Breast epithelium (tissue), 4 donors: ENCODE measurements around the gene KIAA0753. TPM values are rescaled to one million over a fixed set of nuclear protein-coding genes. Genes with fewer than 3 reads are reported as not detected.
"Not testable (repeated sequence)": the region's sequence is repeated elsewhere in the genome, so short reads cannot be mapped to it uniquely, and the experiment has no call there.

Experiments used
- DNase-seq, 2 donors: peaks; one replicate each; pipeline ENCODE4 v3.0.0-alpha.2; 2019; ENCODE audit warnings: low spot score in 2 of 2
- H3K27ac ChIP-seq, 2 donors: fragments of 200-600 bp; sonication (generic) in 1 of 2; one replicate each; pipeline ENCODE4 v1.5.1; 2016 to 2019; ENCODE audit warnings: mild to moderate bottlenecking in 1 of 2
- H3K27me3 ChIP-seq, 2 donors: fragments of 200-600 bp; sonication (generic) in 1 of 2; one replicate each; pipeline versions ENCODE4 v1.5.1 to v1.6.0; 2017 to 2019; ENCODE audit warnings: control low read depth in 1 of 2, mild to moderate bottlenecking in 1 of 2
- H3K36me3 ChIP-seq: fragments of 200-600 bp; one replicate; pipeline ENCODE4 v1.5.1; 2019
- H3K4me1 ChIP-seq, 2 donors: fragments of 200-600 bp; sonication (generic); one replicate each; pipeline ENCODE4 v1.5.1; 2016 to 2019; ENCODE audit warnings: control low read depth in 1 of 2
- H3K4me3 ChIP-seq, 3 donors: fragments of 200-600 bp; sonication (generic); 1 replicate in 2 of 3; 2 replicates in 1 of 3; pipeline ENCODE4 v1.5.1; 2016 to 2019; ENCODE audit warnings: mild to moderate bottlenecking in 3 of 3, moderate library complexity in 2 of 3
- H3K9me3 ChIP-seq, 2 donors: fragments of 200-600 bp; sonication (generic) in 1 of 2; one replicate each; pipeline ENCODE4 v1.5.1; 2016 to 2019; ENCODE audit warnings: control low read depth in 1 of 2
- CTCF ChIP-seq, 3 donors: fragments of 450-650 bp; IDR thresholded peaks; one replicate each; pipeline ENCODE4 v1.5.1; 2016 to 2017; ENCODE audit warnings: antibody characterized with exemption in 3 of 3, mild to moderate bottlenecking in 3 of 3, moderate library complexity in 3 of 3
- POLR2A ChIP-seq: fragments of 450-650 bp; IDR thresholded peaks from one replicate; pipeline ENCODE4 v1.6.1; 2016; ENCODE audit warnings: antibody characterized with exemption, mild to moderate bottlenecking, moderate library complexity
- POLR2AphosphoS5 ChIP-seq, 3 donors: sonication (generic); formaldehyde crosslinking; IDR thresholded peaks; one replicate each; pipeline ENCODE4 v1.6.1; 2017; ENCODE audit warnings: antibody characterized with exemption in 3 of 3
- intact Hi-C: fragments of 100-400 bp; cut with DNase I; formaldehyde crosslinking; loops from one replicate; pipeline ENCODE4 v1.15.1; 2023; ENCODE audit warnings: low total_unique reads
- total RNA-seq, 3 donors: library from RNA; depleted of rRNA; stranded (reverse); fragments of >200 nt; gene quantifications; one replicate each; pipeline ENCODE4 v1.1.0, GENCODE V29; 2016

KIAA0753 gene
- total RNA-seq, 3 donors from 2014 or later, result 10.1 to 26.5 (median 25.6) TPM

- H3K9me3 ChIP-seq, result no peaks in the 10 kb centered on the region
- H3K27me3 ChIP-seq, result no peaks in the 10 kb centered on the region
- H3K36me3 ChIP-seq, result no peaks in the 10 kb centered on the region
- H3K27ac ChIP-seq, result no peak overlapping the region
- TF ChIP-seq POLR2AphosphoS5 (IDR thresholded peaks at IDR 0.05) (no peak), POLR2A (no peak), CTCF (IDR thresholded peaks at IDR 0.05) (no peak)
- H3K4me3 ChIP-seq, result no peak overlapping the region
- intact Hi-C loops, result no loop called here
- no peaks in the 10 kb centered on the region for H3K4me1 ChIP-seq
- no peak for DNase-seq
These were observed 20.9 kb upstream of the KIAA0753 start for GRCh38 chr17:6661464-6661848.

- H3K4me3 ChIP-seq, result no peak overlapping the region
- no peaks in the 10 kb centered on the region for H3K27me3 ChIP-seq
- TF ChIP-seq POLR2A, result no peak
- TF ChIP-seq POLR2AphosphoS5 (IDR thresholded peaks at IDR 0.05), result no peak
- no peak for TF ChIP-seq CTCF (IDR thresholded peaks at IDR 0.05)
- H3K36me3 ChIP-seq, result no peaks in the 10 kb centered on the region
- no peaks in the 10 kb centered on the region for H3K4me1 ChIP-seq
- intact Hi-C loops, result no loop called here
- no peaks in the 10 kb centered on the region for H3K9me3 ChIP-seq
- H3K27ac ChIP-seq, result no peak overlapping the region
- peak in 1 of 2 donors; percentile 15 for DNase-seq
These were observed 20.4 kb upstream of the KIAA0753 start for GRCh38 chr17:6660805-6661463.

- Histone ChIP-seq H3K4me3 (no peak overlapping the region), H3K4me1 (no peaks in the 10 kb centered on the region), H3K9me3 (no peaks in the 10 kb centered on the region), H3K27ac (no peak overlapping the region), H3K36me3 (no peaks in the 10 kb centered on the region), H3K27me3 (peaks cover 0 to 3% of the 10 kb centered on the region in 2 donors)
- peak in 1 of 2 donors; percentile 42 for DNase-seq
- TF ChIP-seq CTCF (IDR thresholded peaks at IDR 0.05) (no peak), POLR2A (no peak), POLR2AphosphoS5 (IDR thresholded peaks at IDR 0.05) (no peak)
- intact Hi-C loops, result no loop called here
These were observed 19.6 kb upstream of the KIAA0753 start for GRCh38 chr17:6660101-6660500.

GRCh38 chr17:6658411-6658810, 17.9 kb upstream of the KIAA0753 start:
- H3K9me3 ChIP-seq, H3K4me3 ChIP-seq, H3K4me1 ChIP-seq, H3K27me3 ChIP-seq, intact Hi-C loops, H3K36me3 ChIP-seq, DNase-seq, H3K27ac ChIP-seq: not testable (repeated sequence)

DNA sequence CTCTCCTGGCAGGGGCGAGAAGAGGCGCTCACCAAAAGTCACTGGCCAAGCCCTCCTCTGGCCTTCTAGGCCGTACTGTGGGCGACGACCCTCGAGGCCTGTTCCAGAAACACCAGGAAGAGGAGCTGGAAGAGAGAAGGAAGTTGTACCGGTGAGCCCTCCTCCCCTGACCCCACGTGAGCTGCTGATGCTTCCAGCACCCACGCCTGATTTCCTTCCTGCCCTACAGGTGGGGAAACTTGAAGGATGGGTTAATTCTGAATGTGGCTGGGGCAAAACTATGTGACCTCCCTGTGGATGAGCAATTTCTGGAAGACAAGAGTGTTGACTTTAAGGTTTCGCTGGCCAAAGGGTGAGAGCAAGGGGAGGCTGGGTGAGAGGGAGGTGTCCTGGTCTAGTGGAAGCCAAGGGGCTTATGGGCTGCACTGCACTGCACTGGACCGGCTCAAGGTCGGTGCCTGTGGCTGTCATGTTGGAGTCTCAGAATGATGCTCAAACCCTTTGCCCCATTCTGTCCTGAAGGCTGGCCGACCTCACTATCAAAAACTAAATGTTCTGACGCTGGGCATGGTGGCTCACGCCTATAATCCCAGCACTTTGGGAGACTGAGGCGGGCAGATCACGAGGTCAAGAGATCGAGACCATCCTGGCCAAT, 17.2 kb upstream of the KIAA0753 start:
- no peaks in the 10 kb centered on the region for H3K36me3 ChIP-seq
- H3K4me3 ChIP-seq, result peak overlapping the region in 2 of 3 donors; percentile 41 to 58
- H3K27ac ChIP-seq, result no peak overlapping the region
- peaks cover 0 to 3% of the 10 kb centered on the region in 2 donors for H3K27me3 ChIP-seq
- H3K9me3 ChIP-seq, result no peaks in the 10 kb centered on the region
- DNase-seq, result no peak
- TF ChIP-seq POLR2A, result no peak
- TF ChIP-seq POLR2AphosphoS5 (IDR thresholded peaks at IDR 0.05), result no peak
- TF ChIP-seq CTCF (IDR thresholded peaks at IDR 0.05), result no peak
- intact Hi-C loops, result no loop called here
- peaks cover 0 to 6% of the 10 kb centered on the region in 2 donors for H3K4me1 ChIP-seq

DNA sequence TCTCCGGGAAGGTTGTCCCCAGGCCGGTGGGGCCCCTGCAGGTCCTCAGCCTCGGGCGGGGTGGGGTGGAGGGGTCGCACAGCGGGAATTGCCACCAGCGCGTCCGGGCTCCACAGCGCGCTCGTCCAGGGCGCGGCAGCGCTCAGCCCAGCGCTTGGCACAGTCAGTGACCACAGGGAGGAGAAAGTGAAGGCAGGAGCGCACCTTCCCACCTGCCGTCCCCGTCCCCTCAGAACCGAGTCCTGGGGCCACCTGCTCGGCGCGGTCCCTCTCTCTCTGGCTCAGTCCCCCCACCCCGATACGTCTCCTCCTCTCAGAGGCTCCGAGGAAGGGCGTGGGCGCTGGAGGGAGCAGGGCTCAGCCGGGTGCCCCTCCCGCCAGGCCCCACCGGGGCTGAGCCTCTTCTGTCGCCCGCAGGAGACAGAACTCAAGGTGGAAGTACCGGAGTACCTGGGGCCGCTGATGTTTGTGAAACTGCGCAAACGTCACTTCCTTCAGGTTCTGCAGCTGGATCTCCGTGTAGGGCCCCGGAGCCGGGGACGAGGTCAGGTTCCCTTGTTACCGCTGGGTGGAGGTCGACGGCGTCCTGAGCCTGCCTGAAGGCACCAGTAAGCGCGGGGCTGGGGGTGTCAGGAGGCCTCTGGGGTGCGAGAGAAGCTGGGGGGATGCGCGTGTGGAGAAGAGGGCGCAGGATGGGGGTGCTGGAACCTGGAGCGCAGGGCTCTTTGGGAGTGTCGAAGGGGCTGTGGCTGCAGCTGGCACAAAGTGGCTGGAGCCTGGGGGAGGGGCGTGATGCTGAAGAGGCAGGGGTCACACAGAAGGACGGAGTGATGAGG, 16.5 kb upstream of the KIAA0753 start:
- H3K27me3 ChIP-seq, H3K27ac ChIP-seq, H3K36me3 ChIP-seq, H3K9me3 ChIP-seq, H3K4me1 ChIP-seq, DNase-seq, intact Hi-C loops: not testable (repeated sequence)
- H3K4me3 ChIP-seq, result peak overlapping the region in 2 of 3 donors; percentile 41 to 58

DNA sequence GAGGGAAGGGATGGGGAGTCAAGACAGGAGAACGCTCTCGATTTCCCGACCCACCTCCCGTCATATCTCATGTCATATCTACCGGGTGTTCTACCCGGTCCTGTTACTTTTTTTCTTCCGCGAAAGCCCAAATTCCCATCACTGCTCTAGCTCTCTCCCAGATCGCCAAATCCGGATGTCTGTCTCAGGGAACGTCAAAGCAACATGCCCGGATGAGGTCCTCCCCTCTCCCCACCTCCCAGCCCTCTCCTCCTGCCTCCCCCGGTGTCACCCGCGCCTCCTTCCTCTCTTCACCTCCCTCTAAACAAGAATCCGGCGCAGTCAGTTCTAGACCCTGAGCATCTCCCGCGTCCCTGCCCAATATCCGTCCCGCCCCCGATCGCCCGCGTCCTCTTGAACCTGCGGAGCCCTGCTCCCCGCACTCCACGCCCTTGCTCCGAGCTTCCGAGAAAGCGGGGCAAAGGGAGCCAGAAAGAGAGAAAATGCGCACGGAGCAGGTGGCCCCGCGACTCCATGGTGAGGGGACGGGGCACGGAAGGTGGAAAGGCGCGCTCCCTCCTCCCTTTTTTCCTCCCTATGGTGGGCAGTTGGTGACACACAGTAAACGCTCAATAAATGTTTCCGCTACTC, 15.3 kb upstream of the KIAA0753 start:
- H3K27me3 ChIP-seq, intact Hi-C loops, H3K9me3 ChIP-seq, DNase-seq, H3K4me1 ChIP-seq, H3K27ac ChIP-seq, H3K36me3 ChIP-seq: not testable (repeated sequence)
- H3K4me3 ChIP-seq, result peak overlapping the region in 2 of 3 donors; percentile 39 to 59
